NCI-H2029 treated with DMSO at 0.1 percent for 48 hours (cell line): Measurements from ENCODE around the gene LYRM7.
A peak's percentile ranks its signal among the peaks of the same experiment; 100 is the strongest.
"Not testable (repeated sequence)": the region's sequence is repeated elsewhere in the genome, so short reads cannot be mapped to it uniquely, and the experiment has no call there.

Experiments used
- DNase-seq: peaks from one replicate; lab custom pipeline; 2025; lab: John Stamatoyannopoulos, UW

Gene LYRM7

DNA sequence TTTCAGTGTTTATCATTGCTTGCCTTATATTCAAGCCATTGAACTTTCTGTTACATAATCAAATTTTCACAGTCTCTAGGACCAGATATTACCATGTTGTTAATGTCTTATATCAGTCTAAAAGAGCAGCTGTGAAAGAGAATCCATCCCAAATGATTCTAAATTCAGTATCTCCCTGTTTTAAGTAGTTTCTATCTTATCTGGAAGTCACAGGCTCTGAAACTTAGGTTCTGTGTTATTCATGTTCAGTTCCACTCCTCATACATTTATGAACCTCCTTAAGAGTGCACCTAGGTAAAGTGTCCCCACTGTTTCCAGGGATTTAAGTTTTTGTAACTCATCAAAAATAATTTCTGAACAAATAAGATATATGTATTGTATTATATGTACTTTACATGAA, 9.7 kb downstream of the LYRM7 start:
- DNase-seq: no peak

DNA sequence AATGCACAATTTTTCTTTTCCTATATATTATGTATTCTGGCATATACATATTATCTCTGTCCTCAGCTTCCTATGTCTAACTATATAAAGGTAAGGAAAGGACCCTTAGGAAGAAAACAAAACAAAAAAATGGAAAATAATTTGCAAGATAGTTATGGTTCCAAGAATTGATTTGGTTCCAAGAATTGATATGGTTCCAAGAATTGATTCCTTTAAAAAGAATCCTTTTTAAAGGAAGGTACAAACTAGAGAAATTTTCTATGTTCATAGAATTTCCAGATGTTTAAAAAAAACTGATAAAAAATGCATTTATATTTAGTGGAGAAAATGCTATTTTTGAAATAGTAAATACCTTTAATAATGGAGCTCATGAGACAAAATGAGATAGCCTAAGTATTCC, 12.1 kb downstream of the LYRM7 start:
- no peak for DNase-seq

DNA sequence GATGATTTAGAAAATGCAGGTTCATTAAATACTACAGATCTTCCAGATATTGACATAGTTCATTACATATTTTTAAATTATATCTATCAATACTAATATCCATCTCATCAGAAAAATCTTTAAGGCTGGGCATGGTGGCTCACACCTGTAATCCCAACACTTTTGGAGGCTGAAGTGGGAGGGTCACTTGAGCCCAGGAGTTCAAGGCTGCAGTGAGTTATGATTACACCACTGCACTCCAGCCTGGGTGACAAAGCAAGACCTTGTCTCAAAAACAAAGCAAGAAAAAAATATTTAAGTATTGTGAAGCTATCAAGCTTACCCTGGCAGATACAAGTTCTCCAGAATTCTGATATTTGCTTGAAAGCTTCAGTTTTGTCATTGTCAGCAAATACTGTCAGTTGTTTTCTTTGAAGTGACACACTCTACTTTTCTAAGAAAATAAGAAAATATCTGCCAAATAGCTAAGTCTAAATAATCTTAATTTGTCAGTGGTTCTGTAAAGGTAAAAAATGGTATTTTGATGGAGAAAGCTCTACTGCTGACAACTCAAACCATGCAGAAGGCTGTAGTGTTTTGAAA, 14.9 kb downstream of the LYRM7 start:
- DNase-seq: no peak

DNA sequence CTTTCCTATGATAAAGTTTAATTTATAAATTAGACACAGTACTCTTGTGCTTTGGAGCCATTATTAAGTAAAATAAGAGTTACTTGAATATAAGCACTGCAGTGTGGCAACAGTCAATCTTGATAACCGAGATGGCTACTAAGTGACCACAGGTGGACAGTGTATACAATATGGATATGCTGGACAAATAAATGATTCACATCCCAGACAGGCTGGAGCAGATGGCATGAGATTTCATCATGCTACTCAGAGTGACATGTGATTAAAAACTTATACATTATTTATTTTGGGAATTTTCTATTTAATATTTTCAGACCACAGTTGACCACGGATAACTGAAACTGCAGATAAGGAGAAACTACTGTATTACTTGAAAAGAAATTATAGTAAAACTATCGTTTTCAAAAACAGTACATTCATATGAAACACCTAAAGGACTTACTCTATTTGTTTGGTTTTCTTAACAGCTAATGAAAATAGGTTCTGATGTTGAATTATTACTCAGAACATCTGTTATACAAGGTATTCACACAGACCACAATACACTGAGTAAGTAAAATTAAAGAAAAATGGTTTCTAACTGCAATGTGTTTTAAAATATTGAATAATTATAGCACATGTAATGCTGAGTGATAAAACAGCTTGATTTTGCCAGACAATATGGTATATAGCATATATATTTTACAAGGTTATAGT, 16.0 kb downstream of the LYRM7 start:
- no peak for DNase-seq

DNA sequence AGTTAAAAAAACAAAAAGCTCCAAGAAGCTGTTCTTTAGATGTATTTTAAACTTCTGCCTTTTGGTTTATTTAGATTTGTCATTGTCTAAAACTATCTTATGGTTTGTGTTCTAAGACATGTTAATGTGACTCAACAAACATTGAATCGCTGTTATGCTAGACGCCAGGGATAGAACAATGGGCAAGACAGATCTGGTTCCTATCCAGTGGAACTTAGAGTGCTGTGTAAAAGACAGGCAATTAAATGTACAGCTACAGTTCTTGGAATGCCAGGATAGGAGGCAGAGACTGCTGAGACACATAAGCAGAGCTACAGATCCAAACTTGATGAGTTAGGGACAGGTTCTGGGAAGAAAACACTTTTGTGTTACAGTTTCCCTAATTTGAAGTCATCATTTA, 22.4 kb downstream of the LYRM7 start:
- DNase-seq: no peak

DNA sequence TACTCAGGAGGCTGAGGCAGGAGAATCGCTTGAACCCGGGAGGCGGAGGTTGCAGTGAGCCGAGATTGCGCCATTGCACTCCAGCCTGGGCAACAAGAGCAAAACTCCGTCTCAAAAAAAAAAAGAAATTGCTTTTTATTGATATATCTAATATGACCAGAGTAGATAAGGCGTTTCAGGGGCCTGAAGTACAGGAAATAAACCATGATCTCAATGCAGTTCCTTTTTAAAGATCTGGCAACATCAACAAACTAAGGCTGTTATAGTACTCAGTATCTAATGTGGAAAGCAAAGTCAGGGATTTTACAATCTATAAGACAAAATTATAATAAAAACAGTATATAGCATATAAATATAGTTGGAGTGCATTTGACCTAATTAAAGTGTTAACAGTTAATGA, 23.2 kb downstream of the LYRM7 start:
- not testable (repeated sequence) for DNase-seq

DNA sequence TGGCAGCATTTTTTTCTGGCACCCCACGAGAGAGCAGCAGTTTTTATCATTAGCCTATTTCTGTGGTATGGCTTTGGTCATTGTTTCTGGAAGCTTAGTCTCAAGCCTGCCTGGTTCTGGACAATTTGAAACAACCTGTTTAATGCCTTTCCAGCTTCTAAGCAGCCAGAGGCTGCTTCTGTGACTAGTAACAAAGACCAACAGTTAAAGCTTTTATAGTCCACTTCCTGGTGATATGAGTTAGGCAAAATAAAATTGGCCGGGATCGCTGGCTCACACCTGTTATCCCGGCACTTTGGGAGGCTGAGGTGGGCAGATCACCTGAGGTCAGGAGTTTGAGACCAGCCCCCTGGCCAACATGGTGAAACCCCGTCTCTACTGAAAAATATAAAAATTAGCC, 24.0 kb downstream of the LYRM7 start:
- DNase-seq: no peak

DNA sequence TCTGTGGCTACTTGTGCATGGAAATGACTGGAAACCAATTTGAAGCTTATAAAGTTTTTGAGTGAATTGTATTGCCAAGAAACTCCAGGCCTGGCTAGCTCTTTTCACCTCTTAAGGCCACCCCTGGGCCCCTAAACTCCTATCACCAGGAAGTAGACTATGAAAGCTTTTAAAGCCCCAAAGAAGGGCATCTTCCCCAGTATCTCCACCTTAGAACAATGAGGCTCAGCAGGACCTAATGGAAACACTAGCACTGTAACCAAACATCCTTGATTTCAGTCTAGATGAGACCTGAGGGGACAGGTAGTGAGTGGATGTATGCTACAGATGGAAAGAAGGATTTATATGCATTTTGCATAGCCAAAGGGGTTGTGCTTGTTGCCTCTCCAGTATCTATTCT, 25.0 kb downstream of the LYRM7 start:
- DNase-seq: no peak

DNA sequence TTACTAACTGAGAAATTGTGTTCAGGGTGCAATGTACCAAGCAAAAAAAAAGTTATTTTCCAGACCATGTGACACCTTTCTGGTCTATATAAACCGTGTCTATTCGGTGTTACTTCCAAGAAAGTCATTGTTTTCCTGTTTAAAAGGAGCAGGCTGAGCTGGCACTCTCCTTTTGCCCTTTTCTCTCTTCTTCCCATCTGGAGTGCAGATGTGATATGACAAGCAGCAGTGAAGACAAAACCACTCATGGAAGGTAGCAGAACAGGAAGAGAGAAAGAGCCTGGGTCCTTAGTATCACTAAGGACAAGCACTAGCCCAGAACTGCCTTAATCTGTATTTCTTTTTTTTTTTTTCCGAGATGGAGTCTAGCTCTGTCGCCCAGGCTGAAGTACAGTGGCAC, 25.6 kb downstream of the LYRM7 start:
- no peak for DNase-seq

DNA sequence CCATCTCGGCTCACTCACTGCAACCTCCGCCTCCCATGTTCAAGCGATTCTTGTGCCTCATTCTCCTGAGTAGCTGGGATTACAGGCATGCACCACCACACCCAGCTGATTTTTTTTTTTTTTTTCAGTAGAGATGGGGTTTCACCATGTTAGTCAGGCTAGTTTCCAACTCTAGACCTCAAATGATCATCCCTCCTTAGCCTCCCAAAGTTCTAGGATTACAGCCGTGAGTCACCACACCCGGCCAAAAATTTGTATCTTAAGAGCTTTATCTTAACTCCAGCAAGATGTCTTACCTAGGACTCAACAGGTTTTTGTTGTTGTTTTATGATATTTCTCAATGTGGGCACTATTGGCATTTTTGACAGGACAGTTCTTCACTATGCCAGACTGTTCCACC, 27.9 kb downstream of the LYRM7 start:
- DNase-seq: no peak

DNA sequence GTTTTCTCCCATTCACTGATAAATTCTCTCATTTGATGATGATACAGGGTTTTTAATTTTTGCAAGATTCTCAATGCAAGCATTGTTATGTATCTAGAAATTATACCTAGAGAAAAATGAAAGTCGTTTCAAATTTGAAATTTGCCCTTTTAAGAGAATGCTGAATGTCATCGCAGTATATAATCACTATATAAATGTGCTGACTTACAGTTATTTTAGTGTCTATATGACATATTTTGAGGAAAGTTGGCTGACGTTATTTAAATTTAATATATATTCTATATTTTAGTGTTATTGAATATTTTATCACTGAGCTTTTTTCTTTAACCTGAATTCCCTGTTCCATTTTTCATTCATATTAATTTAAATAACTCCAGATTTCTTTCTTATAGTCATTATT, 29.8 kb downstream of the LYRM7 start:
- DNase-seq: no peak

DNA sequence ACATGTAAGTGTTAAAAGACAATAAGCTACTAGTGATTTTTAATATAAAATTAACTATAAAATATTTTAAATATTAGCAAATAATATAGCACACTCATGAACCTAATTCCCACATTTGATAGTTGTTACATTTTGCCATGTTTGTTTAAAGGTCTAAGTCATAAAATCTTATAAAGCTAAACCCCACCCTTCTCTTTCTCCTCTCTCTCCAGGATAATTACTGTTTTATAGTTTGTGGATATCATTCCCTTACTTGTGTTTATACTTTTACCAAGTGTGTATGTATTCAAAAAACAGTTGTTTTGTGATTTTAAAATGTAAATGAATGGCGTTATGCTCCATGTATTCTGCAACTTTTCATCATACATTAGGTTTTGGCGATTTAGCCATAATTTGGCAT, 34.2 kb downstream of the LYRM7 start:
- DNase-seq: no peak

DNA sequence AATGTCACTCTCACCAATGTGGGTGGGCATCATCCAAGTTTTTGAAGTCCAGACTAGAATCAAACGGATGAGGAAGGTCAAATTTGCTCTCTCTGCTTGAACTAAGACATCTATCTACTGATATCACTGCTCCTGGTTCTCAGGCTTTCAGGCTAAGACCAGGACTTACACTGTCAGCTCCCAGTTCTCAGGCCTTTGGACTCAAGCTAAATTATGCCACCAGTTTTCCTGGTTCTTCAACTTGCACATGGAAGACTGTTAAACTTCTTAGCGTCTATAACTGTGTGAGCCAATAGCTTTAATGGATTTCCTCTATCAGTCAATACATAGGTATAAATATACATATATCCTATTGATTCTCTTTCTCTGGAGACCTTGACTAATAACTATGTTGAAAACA, 35.3 kb downstream of the LYRM7 start:
- no peak for DNase-seq

DNA sequence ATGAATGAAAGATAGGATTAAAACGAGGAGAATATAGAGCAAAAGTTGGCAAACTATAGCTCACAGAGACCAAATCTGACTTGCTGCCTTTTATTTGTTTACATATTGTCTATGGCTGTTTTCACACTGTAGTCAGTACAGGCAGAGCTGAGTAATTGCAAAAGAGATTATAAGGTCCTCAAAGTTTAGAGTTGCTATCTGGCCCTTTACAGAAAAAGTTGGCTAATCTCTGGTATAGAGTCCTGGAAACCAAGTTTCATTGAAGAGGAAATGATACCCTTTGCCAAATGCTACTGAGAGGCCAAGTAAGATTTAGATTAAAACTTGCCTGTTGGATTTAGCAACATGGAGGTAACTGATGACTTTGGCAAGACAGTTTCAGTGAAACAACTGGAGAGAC, 36.0 kb downstream of the LYRM7 start:
- no peak for DNase-seq

DNA sequence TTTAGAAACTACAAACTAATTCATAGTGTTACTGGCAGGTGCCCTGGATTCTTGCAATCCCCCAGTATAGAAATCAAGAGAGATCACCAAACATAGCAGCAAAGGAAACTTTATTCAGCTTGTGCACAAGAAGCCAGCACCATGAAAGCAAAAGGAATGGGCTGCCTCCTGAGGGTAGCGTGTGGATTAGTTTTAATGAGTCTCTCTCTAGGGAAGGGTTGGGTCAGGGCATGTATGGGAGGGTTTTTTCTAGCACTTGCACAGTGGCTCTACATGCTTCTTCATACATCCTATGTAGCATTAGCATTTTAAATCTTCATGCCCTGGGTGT, 38.4 kb downstream of the LYRM7 start:
- no peak for DNase-seq

DNA sequence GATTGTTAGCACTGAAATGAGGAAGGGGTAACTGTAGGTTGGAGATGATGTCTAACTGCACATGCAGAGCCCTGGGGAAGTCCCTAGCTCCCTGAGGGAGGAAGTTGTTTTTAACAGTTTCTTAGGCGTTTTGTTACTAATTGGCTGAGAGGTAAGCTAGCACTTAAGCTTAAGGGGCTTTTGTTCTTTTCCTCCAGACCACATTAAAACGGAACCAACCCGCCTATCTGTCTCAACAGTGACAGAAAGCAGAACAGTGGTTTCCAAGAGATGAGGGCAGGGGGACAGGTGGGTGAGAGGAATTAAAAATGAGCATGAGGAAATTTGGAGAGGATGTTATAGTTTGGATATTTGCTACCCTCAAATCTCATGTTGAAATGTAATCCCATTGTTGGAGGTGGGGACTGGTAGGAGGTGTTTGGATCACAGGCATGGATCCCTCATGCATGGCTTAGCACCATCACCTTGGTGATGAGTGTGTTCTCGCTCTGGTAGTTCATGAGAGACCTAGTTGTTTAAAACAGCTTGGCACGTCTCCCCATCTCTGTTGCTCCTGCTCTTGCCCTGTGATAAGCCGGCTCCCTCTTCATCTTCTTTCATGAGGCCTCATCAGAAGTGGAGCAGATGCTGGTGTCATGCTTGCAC, 38.9 kb downstream of the LYRM7 start:
- peak; percentile 61 for DNase-seq

DNA sequence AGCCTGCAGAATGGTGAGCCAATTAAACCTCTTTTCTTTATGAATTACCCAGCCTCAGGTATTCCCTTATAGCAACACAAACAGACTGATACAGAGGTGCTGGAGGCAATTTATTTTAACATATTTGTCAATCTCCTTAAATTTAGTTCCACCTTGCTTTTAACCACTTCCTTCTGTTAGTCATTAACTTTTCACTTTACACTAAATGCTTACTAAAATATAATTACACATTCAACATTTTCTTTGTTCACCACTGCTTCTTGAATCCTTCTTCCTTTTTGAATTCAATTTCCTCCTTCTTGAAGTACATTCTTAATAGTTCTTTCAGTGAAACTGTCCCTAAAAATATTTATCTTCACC, 39.4 kb downstream of the LYRM7 start:
- DNase-seq: no peak

DNA sequence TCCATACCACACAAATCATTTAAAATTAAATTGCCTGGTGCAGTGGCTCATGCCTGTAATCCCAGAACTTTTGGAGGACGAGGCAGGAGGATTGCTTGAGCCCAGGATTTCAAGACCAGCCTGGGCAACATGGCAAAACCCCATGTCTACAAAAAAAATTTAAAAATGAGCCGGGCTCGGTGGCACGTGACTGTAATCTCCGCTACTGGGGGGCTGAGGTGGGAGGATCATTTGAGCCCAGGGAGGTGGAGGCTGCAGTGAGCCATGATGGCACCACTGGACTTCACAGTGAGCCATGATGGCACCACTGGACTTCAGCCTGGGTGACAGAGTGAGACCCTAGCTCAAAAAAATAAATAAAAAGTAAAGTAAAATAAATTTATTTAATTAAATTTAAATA, 40.9 kb downstream of the LYRM7 start:
- no peak for DNase-seq

DNA sequence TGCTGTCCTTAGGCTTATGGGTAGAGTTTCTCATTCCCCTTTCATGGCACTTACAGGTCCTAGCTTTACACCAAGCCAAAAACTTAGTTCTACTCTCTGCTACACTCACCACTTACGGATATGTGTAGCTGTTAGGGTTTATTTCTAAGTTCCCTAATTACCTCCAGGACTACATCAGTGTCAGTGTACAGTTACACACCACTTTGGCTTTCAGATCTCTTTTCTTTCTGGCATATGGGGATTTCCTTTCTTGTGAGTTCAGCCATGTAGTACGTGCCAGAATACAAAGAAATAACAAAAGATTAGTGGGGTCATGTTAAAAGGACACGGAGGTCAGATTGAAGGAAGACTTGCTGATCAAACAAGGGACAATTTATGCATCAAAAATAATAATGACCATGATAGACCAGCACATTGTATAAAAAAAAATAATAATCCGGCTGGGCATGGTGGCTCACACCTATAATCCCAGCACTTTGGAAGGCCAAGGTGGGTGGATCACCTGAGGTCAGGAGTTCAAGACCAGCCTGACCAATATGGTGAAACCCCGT, 41.8 kb downstream of the LYRM7 start:
- no peak for DNase-seq

DNA sequence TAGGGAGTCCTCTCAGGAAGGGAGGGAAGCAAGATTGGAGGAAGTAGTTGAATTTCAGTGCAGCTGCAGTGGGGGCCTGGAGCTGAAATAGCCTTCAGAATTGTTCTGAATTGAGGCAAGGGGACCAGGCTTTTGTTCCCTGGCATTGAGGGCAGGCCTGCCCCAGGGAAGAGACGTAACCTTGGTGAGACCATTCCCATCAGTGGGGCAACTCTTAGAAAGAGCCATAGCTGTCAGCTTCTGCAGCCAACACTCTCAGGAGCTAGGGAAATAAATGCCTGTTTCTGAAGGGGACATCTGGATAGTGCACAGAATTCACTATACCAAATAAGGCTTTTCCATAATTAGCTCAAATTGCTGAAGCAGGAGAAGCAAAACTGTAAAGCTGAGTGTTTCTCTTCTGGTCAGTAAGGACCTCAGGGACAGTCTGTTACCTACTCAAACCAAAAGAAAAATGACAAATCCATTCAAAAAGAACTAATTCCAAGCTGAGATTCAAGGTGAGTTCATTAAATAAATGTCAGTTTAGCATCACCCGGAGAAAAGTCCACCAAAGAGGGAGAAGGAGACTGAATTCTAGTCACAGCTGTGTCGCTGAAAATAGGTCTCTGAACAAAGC, 44.0 kb downstream of the LYRM7 start:
- DNase-seq: no peak

DNA sequence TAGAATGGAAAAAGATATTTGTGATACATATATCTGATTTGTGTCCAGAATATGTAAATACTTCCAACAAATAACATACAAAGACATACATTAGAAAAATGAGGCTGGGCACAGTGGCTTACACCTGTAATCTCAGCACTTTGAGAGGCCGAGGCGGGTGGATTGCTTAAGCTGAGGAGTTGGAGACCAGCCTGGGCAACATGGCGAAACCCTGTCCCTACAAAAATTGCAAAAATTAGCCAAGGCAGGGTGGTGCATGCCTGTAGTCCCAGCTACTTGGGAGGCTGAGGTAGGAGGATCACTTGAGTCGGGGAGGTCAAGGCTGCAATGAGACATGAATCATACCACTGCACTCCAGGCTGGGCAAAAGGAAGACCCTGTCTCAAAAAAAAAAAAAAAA, 47.0 kb downstream of the LYRM7 start:
- no peak for DNase-seq

DNA sequence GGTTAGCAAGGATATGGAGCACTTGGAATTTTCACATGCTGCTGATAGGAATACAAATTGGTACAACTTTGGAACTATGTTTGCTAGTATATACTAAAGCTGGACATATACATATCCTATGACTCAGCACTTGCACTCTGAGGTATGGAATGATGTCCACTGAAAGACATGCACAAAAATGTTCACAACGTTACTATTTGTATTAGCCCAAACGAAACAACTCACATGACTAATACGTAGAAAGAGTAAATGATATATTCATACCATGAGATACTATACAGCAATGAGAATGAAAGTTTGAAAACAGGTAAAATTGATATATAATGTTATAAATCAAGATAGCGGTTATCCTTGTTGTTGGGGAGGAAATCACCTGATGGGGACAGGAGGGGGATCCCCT, 47.6 kb downstream of the LYRM7 start:
- no peak for DNase-seq

DNA sequence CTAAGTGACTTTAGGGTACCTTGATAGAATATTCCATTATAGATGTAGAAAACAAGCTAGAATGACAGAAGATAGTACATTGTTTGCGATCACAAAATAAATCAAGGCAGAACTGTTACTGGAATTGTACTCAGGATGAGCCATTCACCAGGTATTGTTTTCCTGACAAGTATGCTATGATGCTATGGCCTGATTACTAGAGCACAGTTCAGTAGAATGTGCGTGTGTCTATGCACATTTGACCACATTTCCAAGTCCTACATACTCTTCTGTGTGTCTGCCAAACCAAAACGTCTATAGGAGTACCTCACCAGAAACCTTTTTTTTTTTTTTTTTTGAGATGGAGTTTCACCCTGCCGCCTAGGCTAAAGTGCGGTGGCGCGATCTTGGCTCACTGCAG, 49.8 kb downstream of the LYRM7 start:
- DNase-seq: no peak
